B cell (primary cell): ENCODE measurements around the gene PLD3. TPM values are rescaled to one million over a fixed set of nuclear protein-coding genes. Genes with fewer than 3 reads are reported as not detected.

Source experiments
- ATAC-seq: fragments of 200-7000 bp; cut with Tn5 transposase; one replicate; pipeline ENCODE4 v1.10.0; 2021; ENCODE audit warnings: low read depth, mild to moderate bottlenecking, moderate number of reproducible peaks, moderate library complexity
- CTCF ChIA-PET: fragments of 350-600 bp; sonication (Branson Sonifier 250); formaldehyde crosslinking; loops from one replicate; lab custom pipeline; 2021; ENCODE audit warnings: antibody characterized with exemption, inconsistent platforms; lab: Charles Lee
- POLR2A ChIA-PET: fragments of 350-600 bp; sonication (Branson Sonifier 250); formaldehyde crosslinking; loops from one replicate; lab custom pipeline; 2021; ENCODE audit warnings: antibody characterized with exemption; lab: Charles Lee
- DNase-seq: peaks from one replicate; pipeline ENCODE4 v3.0.0; 2013
- H2AFZ ChIP-seq: 2 replicates; pipeline ENCODE4 v1.6.1; 2012; ENCODE audit warnings: mild to moderate bottlenecking, low read depth, low read length; ENCODE audit not compliant: insufficient read depth, poor library complexity, severe bottlenecking
- H3K27ac ChIP-seq, 2 donors: 1 replicate in 1 of 2; 2 replicates in 1 of 2; pipeline ENCODE4 v1.5.1; 2012 to 2013; ENCODE audit warnings: low read length in 2 of 2, mild to moderate bottlenecking in 2 of 2, moderate library complexity in 1 of 2
- H3K27me3 ChIP-seq, 4 experiments: fragments of 200-600 bp in 1 of 4; sonication (generic) in 1 of 4; replicated peaks in 1 of 4; 1 replicate in 2 of 4; 2 replicates in 2 of 4; pipeline versions ENCODE4 v1.6.1 to v1.7.0; 2013 to 2016; ENCODE audit warnings: low read length in 3 of 4, mild to moderate bottlenecking in 2 of 4, mixed read lengths in 1 of 4, moderate library complexity in 1 of 4; ENCODE audit not compliant: insufficient read depth in 4 of 4, control insufficient read depth in 3 of 4; ENCODE audit errors: control extremely low read depth in 1 of 4
- H3K36me3 ChIP-seq, 2 experiments: replicated peaks in 1 of 2; 1 replicate in 1 of 2; 2 replicates in 1 of 2; pipeline versions ENCODE4 v1.6.1 to v1.7.1; 2013; ENCODE audit warnings: low read length in 1 of 2; ENCODE audit not compliant: insufficient read depth in 2 of 2, control insufficient read depth in 1 of 2; ENCODE audit errors: control extremely low read depth in 1 of 2, extremely low read depth in 1 of 2
- H3K4me1 ChIP-seq, 2 donors: fragments of 200-600 bp in 1 of 2; sonication (generic) in 1 of 2; 1 replicate in 1 of 2; 2 replicates in 1 of 2; pipeline versions ENCODE4 v1.5.1 to v1.6.1; 2013 to 2017; ENCODE audit warnings: low read length in 2 of 2; ENCODE audit not compliant: control insufficient read depth in 2 of 2, insufficient read depth in 2 of 2
- H3K4me2 ChIP-seq: replicated peaks from 2 replicates; pipeline ENCODE3; 2012; ENCODE audit warnings: mild to moderate bottlenecking, low read depth, low read length; ENCODE audit not compliant: poor library complexity, severe bottlenecking
- H3K4me3 ChIP-seq, 5 experiments: fragments of 200-600 bp in 1 of 5; sonication (generic) in 1 of 5; 1 replicate in 3 of 5; 2 replicates in 2 of 5; pipeline versions ENCODE4 v1.5.1 to v1.7.0; 2011 to 2016; ENCODE audit warnings: low read length in 4 of 5, mild to moderate bottlenecking in 4 of 5, low read depth in 2 of 5, control low read depth in 1 of 5, moderate library complexity in 1 of 5; ENCODE audit not compliant: insufficient read depth in 1 of 5; ENCODE audit errors: control extremely low read depth in 1 of 5, extremely low read depth in 1 of 5
- H3K79me2 ChIP-seq: fragments of 200-600 bp; sonication (generic); one replicate; pipeline ENCODE4 v1.6.0; 2016; ENCODE audit warnings: low read length; ENCODE audit not compliant: control insufficient read depth, insufficient read depth
- H3K9ac ChIP-seq: fragments of 200-600 bp; sonication (generic); 2 replicates; pipeline ENCODE4 v1.6.1; 2017; ENCODE audit warnings: mild to moderate bottlenecking, low read length, moderate library complexity
- H3K9me3 ChIP-seq, 3 donors: one replicate each; pipeline versions ENCODE4 v1.6.1 to v1.7.1; 2013; ENCODE audit warnings: low read length in 2 of 3; ENCODE audit not compliant: control insufficient read depth in 2 of 3, insufficient read depth in 1 of 3; ENCODE audit errors: control extremely low read depth in 1 of 3
- H4K20me1 ChIP-seq: 2 replicates; pipeline ENCODE4 v1.6.0; 2012; ENCODE audit warnings: mild to moderate bottlenecking, low read length; ENCODE audit not compliant: insufficient read depth, control insufficient read depth, poor library complexity, severe bottlenecking
- H3K27ac Mint-ChIP-seq: one replicate; pipeline ENCODE4 v1.8.0; 2021; ENCODE audit warnings: mixed read lengths
- H3K27me3 Mint-ChIP-seq: one replicate; pipeline ENCODE4 v1.8.0; 2021; ENCODE audit warnings: mixed read lengths
- H3K4me1 Mint-ChIP-seq: one replicate; pipeline ENCODE4 v1.8.0; 2021; ENCODE audit warnings: mixed read lengths
- H3K4me3 Mint-ChIP-seq: one replicate; pipeline ENCODE4 v1.8.0; 2021; ENCODE audit warnings: mixed read lengths
- H3K9me3 Mint-ChIP-seq: one replicate; pipeline ENCODE4 v1.8.0; 2022; ENCODE audit warnings: mixed read lengths; ENCODE audit not compliant: insufficient read depth
- EZH2 ChIP-seq: IDR thresholded peaks from 2 replicates; pipeline ENCODE4 v1.6.1; 2012; ENCODE audit warnings: borderline replicate concordance, low read depth, mild to moderate bottlenecking, moderate library complexity, low read length; ENCODE audit not compliant: insufficient read depth, poor library complexity, severe bottlenecking
- WGBS: methylation state at CpG from one replicate; pipeline ENCODE4 v1.1.5; 2013; ENCODE audit warnings: missing lambda C conversion rate; ENCODE audit not compliant: insufficient coverage; 5-methylcytosine and 5-hydroxymethylcytosine counted together
- intact Hi-C: fragments of 100-400 bp; cut with micrococcal nuclease; formaldehyde crosslinking; loops from one replicate; pipeline ENCODE4 v1.10.0; 2022
- polyA plus RNA-seq: library from polyadenylated mRNA; depleted of rRNA; stranded (reverse); fragments of >200 nt; gene quantifications from 2 replicates; pipeline ENCODE4 v1.2.3, GENCODE V29; 2012
- total RNA-seq, 2 donors: library from RNA; stranded (reverse); fragments of 120-200 nt in 1 of 2; gene quantifications; 1 replicate in 1 of 2; 2 replicates in 1 of 2; pipeline versions ENCODE4 v1.2.3 to v1.2.4, GENCODE V29; 2013 to 2022
- TF ChIP-seq, protein P1 (sequence below): fragments of 200-600 bp; IDR thresholded peaks from one replicate; pipeline ENCODE4 v1.8.0; 2022; ENCODE audit warnings: antibody characterized with exemption, mild to moderate bottlenecking

The PLD3 gene
- total and polyA plus RNA-seq, 2 donors (not counting 1 experiment from before 2014, with no cell fraction given) = 61.7 to 153 TPM

DNA sequence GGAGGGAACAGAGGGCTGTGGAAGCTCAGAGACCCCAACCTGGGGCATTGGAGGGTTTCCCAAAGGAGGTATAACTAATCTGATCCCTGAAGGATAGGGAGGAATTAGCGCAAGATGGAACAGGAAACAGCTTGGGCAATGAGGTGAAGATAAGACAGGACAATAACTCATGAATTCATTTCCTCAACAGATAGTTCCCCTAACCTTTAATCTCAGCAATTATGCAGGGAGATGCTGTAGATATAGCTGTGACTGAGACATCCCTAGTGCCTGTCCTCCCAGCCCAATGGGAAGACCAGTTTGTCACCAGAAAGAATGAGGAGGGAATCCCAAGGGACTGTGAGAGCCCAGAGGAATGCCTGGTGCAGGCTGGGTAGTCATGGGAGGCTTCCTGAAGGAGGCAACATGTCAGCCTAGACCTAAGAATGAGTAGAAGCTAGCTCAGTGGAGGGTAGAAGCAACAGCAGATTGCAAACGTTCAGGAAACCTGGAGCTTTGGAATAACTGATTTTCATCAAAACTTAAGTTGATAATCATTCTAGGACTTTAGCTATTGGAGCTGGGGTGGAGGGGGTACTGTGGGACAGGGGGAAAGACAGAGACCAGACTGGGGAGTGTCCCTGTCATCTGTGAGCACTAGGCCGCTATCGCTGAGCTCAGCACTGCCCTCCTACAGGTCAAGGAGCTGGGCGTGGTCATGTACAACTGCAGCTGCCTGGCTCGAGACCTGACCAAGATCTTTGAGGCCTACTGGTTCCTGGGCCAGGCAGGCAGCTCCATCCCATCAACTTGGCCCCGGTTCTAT lies 22.7 kb downstream of the PLD3 start:
- no peak overlapping the region for H2AFZ ChIP-seq
- H3K27ac Mint-ChIP-seq = no peak overlapping the region
- H3K27ac ChIP-seq = no peak overlapping the region
- TF ChIP-seq, protein P1, sequence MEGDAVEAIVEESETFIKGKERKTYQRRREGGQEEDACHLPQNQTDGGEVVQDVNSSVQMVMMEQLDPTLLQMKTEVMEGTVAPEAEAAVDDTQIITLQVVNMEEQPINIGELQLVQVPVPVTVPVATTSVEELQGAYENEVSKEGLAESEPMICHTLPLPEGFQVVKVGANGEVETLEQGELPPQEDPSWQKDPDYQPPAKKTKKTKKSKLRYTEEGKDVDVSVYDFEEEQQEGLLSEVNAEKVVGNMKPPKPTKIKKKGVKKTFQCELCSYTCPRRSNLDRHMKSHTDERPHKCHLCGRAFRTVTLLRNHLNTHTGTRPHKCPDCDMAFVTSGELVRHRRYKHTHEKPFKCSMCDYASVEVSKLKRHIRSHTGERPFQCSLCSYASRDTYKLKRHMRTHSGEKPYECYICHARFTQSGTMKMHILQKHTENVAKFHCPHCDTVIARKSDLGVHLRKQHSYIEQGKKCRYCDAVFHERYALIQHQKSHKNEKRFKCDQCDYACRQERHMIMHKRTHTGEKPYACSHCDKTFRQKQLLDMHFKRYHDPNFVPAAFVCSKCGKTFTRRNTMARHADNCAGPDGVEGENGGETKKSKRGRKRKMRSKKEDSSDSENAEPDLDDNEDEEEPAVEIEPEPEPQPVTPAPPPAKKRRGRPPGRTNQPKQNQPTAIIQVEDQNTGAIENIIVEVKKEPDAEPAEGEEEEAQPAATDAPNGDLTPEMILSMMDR = no peak
- no peak for TF ChIP-seq EZH2
- no peak overlapping the region for H3K4me3 Mint-ChIP-seq
- H3K27me3 ChIP-seq = no peaks in the 10 kb centered on the region
- ATAC-seq (no peak), DNase-seq (no peak)
- ChIA-PET POLR2A (no interaction called here), CTCF (interaction anchor here (1.1 kb wide), 1 partner anchor 9 kb away, joined by 3 read pairs; no protein-coding TSS in a partner anchor)
- intact Hi-C loops = no loop called here
- H3K9ac ChIP-seq = no peak overlapping the region
- no peak overlapping the region for H3K4me3 ChIP-seq
- WGBS = 92% methylated on average over 5 of the region's 7 CpGs
- no peaks in the 10 kb centered on the region for H3K4me1 Mint-ChIP-seq
- H3K79me2 ChIP-seq = no peaks in the 10 kb centered on the region
- H3K36me3 ChIP-seq = peaks cover 0 to 33% of the 10 kb centered on the region in 2 experiments
- no peak overlapping the region for H3K4me2 ChIP-seq
- H3K27me3 Mint-ChIP-seq = no peaks in the 10 kb centered on the region
- H3K4me1 ChIP-seq = no peaks in the 10 kb centered on the region
- H4K20me1 ChIP-seq = no peaks in the 10 kb centered on the region
- no peaks in the 10 kb centered on the region for H3K9me3 ChIP-seq
- H3K9me3 Mint-ChIP-seq = no peaks in the 10 kb centered on the region

DNA sequence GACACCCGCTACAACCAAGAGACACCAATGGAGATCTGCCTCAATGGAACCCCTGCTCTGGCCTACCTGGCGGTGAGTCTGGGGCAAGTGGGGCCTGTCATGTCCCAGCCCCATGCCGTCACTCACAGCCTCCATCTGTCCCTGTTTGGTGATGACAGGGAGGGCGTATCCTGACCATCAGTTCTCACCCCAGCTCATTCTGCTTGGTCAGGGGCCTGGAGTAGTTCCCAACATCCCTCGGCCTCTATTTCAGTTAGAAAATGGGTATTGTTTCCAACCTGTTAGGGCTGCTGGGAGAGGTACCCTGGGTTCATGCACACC lies 23.3 kb downstream of the PLD3 start:
- Histone ChIP-seq H4K20me1 (no peaks in the 10 kb centered on the region), H3K9ac (no peak overlapping the region), H3K4me2 (no peak overlapping the region), H2AFZ (no peak overlapping the region), H3K4me3 (no peak overlapping the region), H3K27me3 (no peaks in the 10 kb centered on the region), H3K4me1 (no peaks in the 10 kb centered on the region), H3K9me3 (no peaks in the 10 kb centered on the region), H3K36me3 (peaks cover 0 to 28% of the 10 kb centered on the region in 2 experiments), H3K79me2 (no peaks in the 10 kb centered on the region), H3K27ac (no peak overlapping the region)
- TF ChIP-seq EZH2 = no peak
- TF ChIP-seq, protein P1 = no peak
- DNase-seq = no peak
- no peak overlapping the region for H3K4me3 Mint-ChIP-seq
- WGBS = 100% methylated on average over 4 of the region's 5 CpGs
- H3K27me3 Mint-ChIP-seq = no peaks in the 10 kb centered on the region
- CTCF ChIA-PET = interaction anchor here (1.1 kb wide), 1 partner anchor 9 kb away, joined by 3 read pairs; no protein-coding TSS in a partner anchor
- H3K27ac Mint-ChIP-seq = no peak overlapping the region
- H3K9me3 Mint-ChIP-seq = no peaks in the 10 kb centered on the region
- intact Hi-C loops = no loop called here
- POLR2A ChIA-PET = no interaction called here
- H3K4me1 Mint-ChIP-seq = no peaks in the 10 kb centered on the region
- ATAC-seq = no peak
